ENCODE results near the gene STRBP. TPM values are rescaled to one million over a fixed set of nuclear protein-coding genes. Genes with fewer than 3 reads are reported as not detected.

The STRBP gene
- total and polyA plus RNA-seq, 12 donors = 4.2 to 12.4 (median 8.1) TPM

DNA sequence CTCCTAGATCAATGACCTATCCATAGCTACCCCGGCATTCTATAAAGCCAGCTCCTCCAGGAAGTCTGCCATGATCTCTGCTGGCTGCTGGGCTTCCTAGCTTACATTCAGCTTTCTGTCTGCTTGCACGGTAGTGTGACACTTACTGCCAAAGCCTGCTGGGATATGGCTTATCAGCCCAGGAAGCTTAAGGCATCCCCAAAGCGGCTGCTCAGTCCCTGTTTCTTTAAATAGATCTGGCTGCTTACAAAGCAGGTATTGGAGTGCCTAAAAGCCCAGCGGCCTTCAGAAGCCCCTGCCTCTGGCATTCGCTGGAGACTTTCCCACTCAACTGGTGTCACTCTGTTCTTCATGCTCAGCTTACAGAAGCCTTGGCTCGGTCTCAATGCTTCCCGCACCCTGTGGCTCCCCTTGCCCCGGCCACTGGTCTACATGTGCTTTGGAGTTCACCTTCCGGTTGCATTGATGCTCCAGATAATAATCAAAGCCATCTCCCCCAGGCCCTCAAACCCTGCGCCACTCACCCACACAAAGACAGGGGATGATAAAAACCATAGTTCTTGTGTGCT lies 31.3 kb upstream of the STRBP start:
- DNase-seq = no peak
- Histone ChIP-seq H3K4me1 (replicated peaks in 1 of 2) (no peaks in the 10 kb centered on the region), H3K27ac (no peak overlapping the region), H3K9me3 (replicated peaks in 1 of 3) (no peaks in the 10 kb centered on the region), H3K4me3 (no peak overlapping the region), H3K27me3 (no peaks in the 10 kb centered on the region), H3K36me3 (replicated peaks in 1 of 2) (no peaks in the 10 kb centered on the region)
- intact Hi-C loops (cut with DNase I) = no loop called here
- no peak for TF ChIP-seq POLR2A (IDR thresholded peaks at IDR 0.05)
- TF ChIP-seq, protein P1, sequence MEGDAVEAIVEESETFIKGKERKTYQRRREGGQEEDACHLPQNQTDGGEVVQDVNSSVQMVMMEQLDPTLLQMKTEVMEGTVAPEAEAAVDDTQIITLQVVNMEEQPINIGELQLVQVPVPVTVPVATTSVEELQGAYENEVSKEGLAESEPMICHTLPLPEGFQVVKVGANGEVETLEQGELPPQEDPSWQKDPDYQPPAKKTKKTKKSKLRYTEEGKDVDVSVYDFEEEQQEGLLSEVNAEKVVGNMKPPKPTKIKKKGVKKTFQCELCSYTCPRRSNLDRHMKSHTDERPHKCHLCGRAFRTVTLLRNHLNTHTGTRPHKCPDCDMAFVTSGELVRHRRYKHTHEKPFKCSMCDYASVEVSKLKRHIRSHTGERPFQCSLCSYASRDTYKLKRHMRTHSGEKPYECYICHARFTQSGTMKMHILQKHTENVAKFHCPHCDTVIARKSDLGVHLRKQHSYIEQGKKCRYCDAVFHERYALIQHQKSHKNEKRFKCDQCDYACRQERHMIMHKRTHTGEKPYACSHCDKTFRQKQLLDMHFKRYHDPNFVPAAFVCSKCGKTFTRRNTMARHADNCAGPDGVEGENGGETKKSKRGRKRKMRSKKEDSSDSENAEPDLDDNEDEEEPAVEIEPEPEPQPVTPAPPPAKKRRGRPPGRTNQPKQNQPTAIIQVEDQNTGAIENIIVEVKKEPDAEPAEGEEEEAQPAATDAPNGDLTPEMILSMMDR (IDR thresholded peaks at IDR 0.05) = no peak
- WGBS, 4 donors = 70 to 84% (median 71%) methylated on average over 10 of the region's 10 CpGs

DNA sequence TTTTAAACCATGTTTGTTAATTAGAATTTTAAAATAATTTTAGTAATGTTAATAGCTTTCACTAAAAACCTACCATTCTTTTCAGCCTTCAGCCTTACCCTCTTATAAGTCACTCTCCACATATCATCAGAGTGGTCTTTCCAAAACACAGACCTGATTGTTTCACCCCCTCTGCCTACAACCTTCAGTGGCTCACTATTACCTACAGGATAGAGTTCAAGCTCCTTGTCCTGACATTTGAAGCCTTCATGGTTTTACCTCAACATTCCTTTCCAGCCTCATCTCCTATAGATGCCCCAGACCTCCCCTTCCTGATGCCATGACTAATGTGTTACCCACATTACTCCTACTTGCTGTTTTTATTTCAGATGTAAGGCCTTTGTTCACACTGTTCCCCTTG lies 27.8 kb upstream of the STRBP start:
- Histone ChIP-seq H3K4me1 (replicated peaks in 1 of 2) (no peaks in the 10 kb centered on the region), H3K9me3 (replicated peaks in 1 of 3) (no peaks in the 10 kb centered on the region), H3K27me3 (no peaks in the 10 kb centered on the region), H3K4me3 (no peak overlapping the region), H3K36me3 (replicated peaks in 1 of 2) (no peaks in the 10 kb centered on the region), H3K27ac (no peak overlapping the region)
- no peak for TF ChIP-seq POLR2A (IDR thresholded peaks at IDR 0.05)
- TF ChIP-seq, protein P1 (IDR thresholded peaks at IDR 0.05) = no peak
- intact Hi-C loops (cut with DNase I) = no loop called here
- no peak for DNase-seq

DNA sequence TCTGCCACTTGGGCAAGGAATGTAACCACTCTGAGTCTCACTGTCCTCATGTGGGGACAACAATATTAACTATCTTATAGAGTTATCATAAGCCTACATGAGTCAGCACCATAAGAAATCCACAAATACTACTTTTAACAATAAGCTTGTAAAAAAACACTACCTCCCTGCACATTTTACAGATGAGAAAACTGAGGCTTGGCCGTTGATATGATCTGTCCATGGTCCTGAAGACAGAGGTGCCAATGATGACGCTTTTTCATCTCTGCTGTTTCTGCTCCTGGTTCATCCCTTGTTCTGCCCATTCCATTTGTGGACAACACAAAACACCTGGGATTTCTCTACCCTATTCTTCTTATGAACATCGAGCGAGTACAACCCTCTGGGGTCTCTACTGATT lies 23.4 kb upstream of the STRBP start:
- Histone ChIP-seq H3K27me3 (no peaks in the 10 kb centered on the region), H3K4me3 (no peak overlapping the region), H3K27ac (no peak overlapping the region), H3K4me1 (replicated peaks in 1 of 2) (no peaks in the 10 kb centered on the region), H3K36me3 (replicated peaks in 1 of 2) (no peaks in the 10 kb centered on the region), H3K9me3 (replicated peaks in 1 of 3) (no peaks in the 10 kb centered on the region)
- no peak for TF ChIP-seq POLR2A (IDR thresholded peaks at IDR 0.05)
- TF ChIP-seq, protein P1 (IDR thresholded peaks at IDR 0.05) = no peak
- WGBS, 4 donors = 81 to 94% (median 86%) methylated on average over 4 of the region's 4 CpGs
- DNase-seq = no peak
- intact Hi-C loops (cut with DNase I) = no loop called here

DNA sequence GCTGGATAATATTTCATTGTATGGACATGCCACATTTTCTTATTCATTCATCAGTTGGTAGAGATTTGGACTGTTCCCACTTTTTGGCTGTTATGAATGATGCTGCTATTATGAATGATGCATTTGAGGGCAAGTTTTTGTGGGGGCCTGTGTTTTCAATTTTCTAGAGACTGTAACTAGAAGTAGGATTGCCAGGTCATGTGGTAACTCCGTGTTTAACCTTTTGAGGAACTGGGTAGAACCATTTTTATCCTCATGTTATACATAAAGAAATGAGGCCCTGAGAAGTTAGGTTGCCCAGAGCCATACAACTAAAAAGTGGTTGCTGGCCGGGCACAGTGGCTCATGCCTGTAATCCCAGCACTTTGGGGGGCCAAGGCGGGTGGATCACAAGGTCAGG lies 22.4 kb upstream of the STRBP start:
- DNase-seq = no peak
- intact Hi-C loops (cut with DNase I) = no loop called here
- Histone ChIP-seq H3K9me3 (replicated peaks in 1 of 3) (no peaks in the 10 kb centered on the region), H3K36me3 (replicated peaks in 1 of 2) (no peaks in the 10 kb centered on the region), H3K4me3 (no peak overlapping the region), H3K4me1 (replicated peaks in 1 of 2) (no peaks in the 10 kb centered on the region), H3K27me3 (no peaks in the 10 kb centered on the region), H3K27ac (no peak overlapping the region)
- 46 to 68% (median 63%) methylated on average over 3 of the region's 3 CpGs for WGBS, 4 donors
- TF ChIP-seq, protein P1 (IDR thresholded peaks at IDR 0.05) = no peak
- no peak for TF ChIP-seq POLR2A (IDR thresholded peaks at IDR 0.05)
